Brain microvascular endothelial cell (primary cell): ENCODE measurements around the gene DPAGT1.
"Not testable (repeated sequence)": the region's sequence is repeated elsewhere in the genome, so short reads cannot be mapped to it uniquely, and the experiment has no call there.

Source experiments
- DNase-seq: peaks from one replicate; pipeline ENCODE4 v3.0.0-alpha.2; 2020
- H3K27ac ChIP-seq: fragments of 250-450 bp; sonication (Bioruptor Pico); 2 replicates; pipeline ENCODE4 v1.5.1; 2020; ENCODE audit warnings: mild to moderate bottlenecking, moderate library complexity
- H3K27me3 ChIP-seq: fragments of 250-450 bp; sonication (Bioruptor Pico); replicated peaks from 2 replicates; pipeline ENCODE4 v1.5.1; 2020; ENCODE audit warnings: mild to moderate bottlenecking
- H3K36me3 ChIP-seq: fragments of 250-450 bp; sonication (Bioruptor Pico); replicated peaks from 2 replicates; pipeline ENCODE4 v1.5.1; 2020; ENCODE audit warnings: mild to moderate bottlenecking
- H3K4me3 ChIP-seq: 2 replicates; pipeline ENCODE4 v1.5.1; 2011; ENCODE audit warnings: low read depth, mild to moderate bottlenecking, control low read depth, low read length, moderate library complexity
- in situ Hi-C: cut with HindIII; loops from 2 replicates; pipeline ENCODE4 v1.10.0; 2017; ENCODE audit warnings: low sequenced_read_pairs, low pct_ligation_motif_present
- TF ChIP-seq, protein P1 (sequence below): IDR thresholded peaks from 2 replicates; pipeline ENCODE4 v1.5.1; 2011; ENCODE audit warnings: low read depth, mild to moderate bottlenecking, moderate library complexity, low read length, control low read depth, inconsistent platforms; ENCODE audit errors: missing control alignments

The DPAGT1 gene

DNA sequence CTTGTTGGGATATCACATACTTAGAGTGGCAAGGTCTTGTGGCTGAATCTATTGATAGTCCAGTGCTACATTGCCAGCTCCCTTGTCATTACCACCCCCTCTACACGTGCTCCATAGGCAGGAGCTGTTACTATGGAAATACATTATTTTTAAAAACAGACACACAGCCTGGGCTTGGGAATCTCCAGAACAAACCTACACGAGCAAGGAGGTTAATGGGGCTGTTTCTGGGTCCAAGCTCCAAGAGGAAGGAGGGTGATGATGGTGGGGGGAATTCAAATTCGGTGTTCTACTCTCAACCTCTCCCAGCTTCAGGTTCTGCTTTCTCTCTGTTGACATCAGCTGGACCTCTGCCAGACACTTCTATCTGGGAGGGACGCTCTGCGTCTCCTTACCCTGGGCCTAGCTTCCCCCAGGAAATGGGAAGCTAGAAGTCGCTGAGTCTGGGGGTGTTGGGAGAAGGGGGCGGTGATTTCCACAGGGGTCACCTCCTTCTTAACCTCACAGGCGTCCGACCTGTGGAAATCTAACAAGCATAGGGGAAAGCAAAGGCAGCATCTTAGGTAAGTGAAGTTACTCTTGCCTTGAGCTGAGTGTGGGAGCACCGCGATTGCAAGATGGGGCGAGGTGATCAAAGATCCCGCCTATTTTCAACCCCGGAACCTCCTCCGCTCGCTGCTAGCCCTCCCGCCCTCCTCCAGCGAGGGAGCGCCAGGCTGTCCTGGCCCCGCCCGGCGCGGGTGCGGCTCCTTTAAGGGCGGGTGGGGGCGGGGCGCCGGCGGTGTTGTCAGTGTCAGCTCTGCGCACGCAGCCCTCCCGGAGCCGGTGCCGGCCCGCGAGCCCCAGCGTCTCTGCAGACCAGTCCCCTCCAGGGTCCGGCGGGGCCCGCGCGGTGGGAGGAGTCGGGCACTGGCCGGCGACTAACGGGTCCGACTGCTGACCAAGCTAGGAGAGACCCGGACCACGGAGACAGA lies 5.2 kb upstream of the DPAGT1 start, which contains the start of gene C2CD2L:
Gene C2CD2L, plus strand, starts transcription at position 781 of the 974 bp plus-strand sequence. CDS start 398 bp downstream, outside the sequence.
- Histone ChIP-seq H3K4me3 (peak within 1 kb of the TSS; percentile 79), H3K27me3 (no peaks in the 10 kb centered on the region), H3K27ac (peak within 1 kb of the TSS; percentile 57), H3K36me3 (peaks cover 20% of the 10 kb centered on the region)
- TF ChIP-seq, protein P1, sequence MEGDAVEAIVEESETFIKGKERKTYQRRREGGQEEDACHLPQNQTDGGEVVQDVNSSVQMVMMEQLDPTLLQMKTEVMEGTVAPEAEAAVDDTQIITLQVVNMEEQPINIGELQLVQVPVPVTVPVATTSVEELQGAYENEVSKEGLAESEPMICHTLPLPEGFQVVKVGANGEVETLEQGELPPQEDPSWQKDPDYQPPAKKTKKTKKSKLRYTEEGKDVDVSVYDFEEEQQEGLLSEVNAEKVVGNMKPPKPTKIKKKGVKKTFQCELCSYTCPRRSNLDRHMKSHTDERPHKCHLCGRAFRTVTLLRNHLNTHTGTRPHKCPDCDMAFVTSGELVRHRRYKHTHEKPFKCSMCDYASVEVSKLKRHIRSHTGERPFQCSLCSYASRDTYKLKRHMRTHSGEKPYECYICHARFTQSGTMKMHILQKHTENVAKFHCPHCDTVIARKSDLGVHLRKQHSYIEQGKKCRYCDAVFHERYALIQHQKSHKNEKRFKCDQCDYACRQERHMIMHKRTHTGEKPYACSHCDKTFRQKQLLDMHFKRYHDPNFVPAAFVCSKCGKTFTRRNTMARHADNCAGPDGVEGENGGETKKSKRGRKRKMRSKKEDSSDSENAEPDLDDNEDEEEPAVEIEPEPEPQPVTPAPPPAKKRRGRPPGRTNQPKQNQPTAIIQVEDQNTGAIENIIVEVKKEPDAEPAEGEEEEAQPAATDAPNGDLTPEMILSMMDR: no peak
- DNase-seq: peak; percentile 79
- in situ Hi-C loops: no loop called here

DNA sequence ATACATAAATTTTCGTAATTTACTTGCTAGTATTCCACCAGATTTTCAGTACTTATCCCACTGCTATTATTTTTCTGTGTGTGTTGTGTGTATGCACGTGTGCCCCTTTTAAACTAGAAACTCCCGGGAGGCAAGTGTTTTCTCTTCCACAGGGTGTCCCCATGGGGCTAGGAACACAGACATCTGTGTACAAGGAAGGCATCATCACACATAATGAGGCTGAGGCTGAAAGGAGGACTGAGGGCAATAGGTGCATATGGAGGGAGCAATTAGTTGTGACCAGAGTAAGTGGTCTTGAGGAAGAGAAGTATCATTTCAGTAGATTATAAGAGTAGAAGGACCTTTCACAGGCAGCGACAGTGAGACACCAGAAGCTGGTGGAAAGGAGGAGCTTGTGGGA lies 2.1 kb upstream of the DPAGT1 start:
- TF ChIP-seq, protein P1: no peak
- Histone ChIP-seq H3K36me3 (no peaks in the 10 kb centered on the region), H3K4me3 (no peak overlapping the region), H3K27me3 (no peaks in the 10 kb centered on the region), H3K27ac (no peak overlapping the region)
- in situ Hi-C loops: no loop called here
- no peak for DNase-seq

DNA sequence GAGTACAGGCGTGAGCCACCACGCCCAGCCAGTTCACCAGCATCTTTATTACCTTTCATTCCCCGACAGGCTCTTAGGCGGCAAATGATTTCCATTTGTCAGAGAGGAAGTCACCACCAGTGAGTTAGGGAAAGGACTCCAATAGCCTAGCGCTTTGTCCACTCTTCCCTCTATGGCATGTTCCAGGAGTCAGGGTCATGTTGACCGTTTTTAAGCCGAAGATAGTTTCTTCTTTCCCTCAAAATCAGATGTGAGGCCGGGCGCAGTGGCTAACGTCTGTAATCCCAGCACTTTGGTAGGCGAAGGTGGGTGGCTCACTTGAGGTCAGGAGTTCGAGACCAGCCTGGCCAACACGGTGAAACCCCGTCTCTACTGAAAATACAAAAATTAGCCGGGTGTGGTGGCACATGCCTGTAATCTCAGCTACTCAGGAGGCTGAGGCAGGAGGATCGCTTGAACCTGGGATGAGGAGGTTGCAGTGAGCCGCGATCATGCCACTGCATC lies 1.6 kb upstream of the DPAGT1 start:
- in situ Hi-C loops, H3K27me3 ChIP-seq, H3K36me3 ChIP-seq, DNase-seq: not testable (repeated sequence)
- H3K27ac ChIP-seq: peak overlapping the region; percentile 96
- peak overlapping the region; percentile 3 for H3K4me3 ChIP-seq

DNA sequence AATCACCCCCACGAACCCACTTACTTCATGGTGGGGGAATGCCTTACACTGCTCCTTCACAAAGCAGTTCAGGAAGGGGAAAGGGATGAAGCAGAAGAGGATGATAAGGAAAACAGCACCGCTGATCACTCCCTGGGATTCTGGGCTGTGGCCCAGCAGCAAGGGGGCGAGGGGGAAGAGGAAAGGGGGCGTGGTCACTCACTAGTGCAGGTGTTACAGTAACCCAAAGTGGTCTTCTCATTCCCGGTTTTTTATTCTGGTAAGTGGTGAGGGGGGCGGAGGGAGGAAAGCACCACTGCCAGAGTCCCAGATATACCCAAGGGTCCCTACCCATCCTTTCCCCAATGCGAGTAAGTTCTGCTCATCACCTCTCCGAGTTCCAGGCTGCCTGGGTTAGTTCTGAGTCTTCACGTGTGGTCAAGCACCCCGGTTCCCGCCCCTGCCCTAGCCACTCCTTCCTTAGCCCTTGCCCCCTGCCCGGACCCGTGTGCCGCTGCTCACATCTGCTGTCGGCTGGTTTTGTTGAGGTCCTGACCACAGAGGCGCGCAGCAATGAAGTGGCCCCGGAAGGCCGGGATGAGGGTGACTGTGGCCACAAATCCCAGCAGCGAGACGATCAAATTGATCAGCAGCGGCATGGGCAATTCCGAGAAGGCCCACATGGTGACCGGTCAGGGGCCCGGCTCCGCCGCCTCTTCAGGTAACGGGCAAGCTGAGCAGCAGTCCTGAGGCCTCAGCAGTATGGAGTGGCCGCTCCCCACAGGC lies 477 bp downstream of the DPAGT1 start:
- peak; percentile 20 for DNase-seq
- Histone ChIP-seq H3K27me3 (no peaks in the 10 kb centered on the region), H3K4me3 (peak overlapping the region; percentile 85), H3K27ac (peak overlapping the region; percentile 96), H3K36me3 (peaks cover 17% of the 10 kb centered on the region)
- TF ChIP-seq, protein P1: peak; percentile 28
- in situ Hi-C loops: no loop called here

DNA sequence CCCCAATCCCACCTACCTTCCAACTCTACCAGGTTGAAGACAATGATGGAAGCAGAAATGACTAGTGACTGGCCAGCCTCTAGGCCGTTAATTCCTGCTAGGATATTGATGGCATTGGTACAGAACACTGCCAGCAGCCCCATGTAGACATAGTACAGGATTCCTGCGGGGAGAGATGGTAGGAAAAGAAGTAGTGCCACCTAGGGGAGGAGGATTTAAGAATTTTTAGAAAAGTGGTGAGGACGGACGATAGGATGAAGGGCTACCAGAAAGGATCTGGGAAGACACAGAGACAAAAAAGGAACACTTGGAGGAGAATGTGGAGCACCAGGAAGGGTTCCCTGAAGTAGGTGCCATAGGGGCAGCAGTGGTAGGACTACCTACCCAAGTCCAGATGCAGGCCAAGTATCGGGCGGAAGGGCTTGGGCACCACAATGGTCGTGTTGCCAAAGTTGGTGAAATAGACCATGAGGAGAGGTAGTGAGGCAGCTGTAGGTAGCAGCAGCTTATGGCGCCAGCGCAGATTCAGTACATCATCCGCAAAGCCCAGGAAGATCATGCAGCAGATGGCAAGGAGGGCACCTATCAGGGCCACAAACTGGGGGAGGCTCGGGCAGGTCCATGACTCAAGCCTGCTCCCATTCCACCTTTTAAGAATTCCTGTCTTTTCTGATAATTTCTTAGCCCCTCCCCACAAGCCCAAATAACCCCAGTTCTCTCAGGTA lies 1.2 kb downstream of the DPAGT1 start:
- in situ Hi-C loops: no loop called here
- Histone ChIP-seq H3K36me3 (peaks cover 17% of the 10 kb centered on the region), H3K27ac (no peak overlapping the region), H3K4me3 (peak overlapping the region; percentile 85), H3K27me3 (no peaks in the 10 kb centered on the region)
- TF ChIP-seq, protein P1: peak; percentile 65
- DNase-seq: peak; percentile 34
